Stimulated activated CD4-positive, alpha-beta T cell treated with anti-CD3 and anti-CD28 coated beads, Interleukin-2, amount 100 ng/mL, for 24 hours (primary cell): ENCODE results near the gene MCM6.
"Not testable (repeated sequence)": the region's sequence is repeated elsewhere in the genome, so short reads cannot be mapped to it uniquely, and the experiment has no call there.

Experiments
- DNase-seq, 2 donors: peaks; one replicate each; pipeline ENCODE4 v3.0.0-alpha.2; 2020

The MCM6 gene

GRCh38 chr2:135876066-135876711, at the start of gene MCM6:
Gene MCM6, minus strand, starts transcription at chr2:135876443. Its CDS starts 78 bp downstream, at chr2:135876365.
- peak; percentile 99 for DNase-seq

DNA sequence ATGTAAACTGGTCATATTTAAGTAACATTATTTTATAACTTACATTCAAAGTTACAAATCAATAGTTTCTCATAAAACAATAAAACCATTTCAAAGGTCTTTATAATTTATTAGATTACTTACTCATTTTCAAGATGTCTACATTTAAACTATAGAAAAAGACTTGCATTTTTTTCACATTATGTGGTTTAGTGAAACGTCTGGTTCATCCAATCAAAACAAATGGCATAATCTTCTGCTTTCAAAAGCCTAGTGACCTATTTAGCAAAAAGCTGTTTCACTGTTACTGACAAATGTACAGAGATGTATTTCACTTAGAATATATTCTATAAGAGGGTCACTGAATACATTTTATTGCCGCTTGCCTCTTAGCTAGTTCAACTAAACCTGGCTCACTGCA, 49.3 kb upstream of the MCM6 start:
- DNase-seq, result no peak

- DNase-seq, result no peak
Measured at GRCh38 chr2:135916207-135916606, 40.0 kb upstream of the MCM6 start.

DNA sequence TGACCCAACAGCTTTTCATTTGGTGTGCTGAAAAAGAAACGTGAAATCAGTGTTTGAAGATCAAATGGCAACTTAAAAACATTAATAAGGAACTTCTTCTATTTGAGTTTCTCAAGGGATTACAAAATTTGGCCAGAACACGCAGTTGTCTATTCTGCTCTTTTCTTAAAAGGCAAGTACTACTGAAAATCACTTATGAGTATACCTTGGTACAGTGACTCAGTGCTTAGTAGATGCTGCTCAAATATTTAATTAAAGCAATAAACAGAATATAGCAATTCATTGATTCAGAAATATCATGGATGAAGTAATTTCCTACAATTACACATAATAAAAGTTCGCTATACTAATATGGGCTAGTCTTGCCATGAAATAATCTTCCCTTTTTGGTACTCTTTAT, 38.2 kb upstream of the MCM6 start:
- DNase-seq, result no peak

- peak; percentile 11 to 53 for DNase-seq
Measured at GRCh38 chr2:135913727-135914365, 37.6 kb upstream of the MCM6 start.

DNA sequence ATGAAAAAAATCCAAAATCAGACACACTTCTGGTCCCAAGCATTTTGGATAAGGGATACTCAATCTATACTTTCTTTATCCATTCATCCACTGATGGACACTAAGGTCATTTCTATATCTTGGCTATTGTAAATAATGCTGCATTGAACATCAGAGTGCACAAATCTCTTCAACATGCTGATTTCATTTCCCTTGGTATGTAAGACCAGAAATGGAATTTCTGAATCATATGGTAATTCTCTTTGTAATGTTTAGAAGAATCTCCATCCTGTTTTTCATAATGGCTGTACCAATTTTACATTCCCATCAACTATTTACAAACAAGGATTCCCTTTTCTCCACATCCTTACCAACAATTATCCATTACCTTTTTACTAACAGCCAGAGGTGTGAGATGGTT, 33.7 kb upstream of the MCM6 start:
- DNase-seq, result no peak

DNA sequence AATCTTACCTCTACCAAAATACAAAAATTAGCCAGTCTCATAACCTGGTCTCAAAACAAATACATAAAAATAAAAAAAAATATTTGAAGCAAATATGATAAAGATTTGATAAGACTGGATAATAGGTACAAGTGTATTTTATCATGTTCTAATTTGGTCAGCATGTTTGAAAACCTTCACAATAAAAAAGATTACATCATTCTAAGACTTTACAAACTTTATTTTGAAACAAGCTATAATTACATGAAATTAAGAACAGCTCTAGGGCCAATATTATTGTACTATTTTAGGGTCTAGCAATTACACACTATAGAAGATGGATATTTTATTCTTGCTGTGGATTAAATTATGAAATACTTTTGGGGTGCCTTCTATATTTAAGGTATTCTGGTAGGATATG, 29.4 kb upstream of the MCM6 start:
- DNase-seq, result no peak

DNA sequence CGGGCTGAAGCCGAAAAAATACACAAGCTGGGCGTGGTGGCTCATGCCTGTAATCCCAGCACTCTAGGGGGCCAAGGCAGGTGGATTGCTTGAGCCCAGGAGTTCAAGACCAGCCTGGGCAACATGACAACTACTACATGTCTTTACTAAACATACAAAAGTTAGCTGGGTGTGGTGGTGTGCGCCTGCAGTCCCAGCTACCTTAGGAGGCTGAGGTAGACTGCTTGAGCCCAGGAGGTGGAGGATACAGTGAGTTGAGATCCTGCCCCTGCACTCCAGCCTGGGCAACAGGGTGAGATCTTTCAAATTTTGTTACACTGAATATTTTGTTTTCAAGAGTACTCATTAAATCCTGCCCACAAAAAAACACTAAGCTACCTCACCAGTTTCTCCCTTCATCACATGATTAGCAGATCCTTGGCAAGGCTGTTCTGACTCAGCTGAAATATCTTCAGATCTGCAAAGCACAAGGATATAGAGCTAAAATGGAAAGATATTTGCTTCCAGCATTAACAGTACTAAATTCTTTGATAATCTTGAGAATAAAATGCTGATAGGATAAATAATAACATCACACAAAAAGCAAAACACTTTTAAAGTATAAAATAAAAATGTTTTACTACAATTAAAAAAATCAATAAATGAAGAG, 28.2 kb upstream of the MCM6 start:
- no peak for DNase-seq

DNA sequence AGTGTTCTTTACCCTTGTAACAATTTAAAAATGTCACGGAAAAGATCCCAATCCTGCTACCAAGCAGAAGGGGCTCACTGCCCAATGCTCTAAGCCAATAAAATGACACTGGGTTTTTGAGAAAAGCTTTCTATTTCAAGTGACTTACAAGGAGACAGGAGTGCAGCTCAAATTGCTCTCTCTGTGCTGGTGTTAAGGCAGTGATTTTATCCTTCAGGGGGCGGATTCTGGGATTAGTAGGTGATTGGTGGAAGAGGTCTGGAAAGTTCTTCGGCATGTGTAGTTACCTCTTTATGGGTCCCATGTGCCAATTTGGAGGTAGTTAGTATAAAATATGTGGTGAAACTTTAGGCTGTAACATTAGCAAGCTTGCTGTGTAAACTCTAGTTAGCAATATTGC, 27.4 kb upstream of the MCM6 start:
- no peak for DNase-seq

GRCh38 chr2:135899567-135899966, 23.3 kb upstream of the MCM6 start:
- DNase-seq, result no peak

DNA sequence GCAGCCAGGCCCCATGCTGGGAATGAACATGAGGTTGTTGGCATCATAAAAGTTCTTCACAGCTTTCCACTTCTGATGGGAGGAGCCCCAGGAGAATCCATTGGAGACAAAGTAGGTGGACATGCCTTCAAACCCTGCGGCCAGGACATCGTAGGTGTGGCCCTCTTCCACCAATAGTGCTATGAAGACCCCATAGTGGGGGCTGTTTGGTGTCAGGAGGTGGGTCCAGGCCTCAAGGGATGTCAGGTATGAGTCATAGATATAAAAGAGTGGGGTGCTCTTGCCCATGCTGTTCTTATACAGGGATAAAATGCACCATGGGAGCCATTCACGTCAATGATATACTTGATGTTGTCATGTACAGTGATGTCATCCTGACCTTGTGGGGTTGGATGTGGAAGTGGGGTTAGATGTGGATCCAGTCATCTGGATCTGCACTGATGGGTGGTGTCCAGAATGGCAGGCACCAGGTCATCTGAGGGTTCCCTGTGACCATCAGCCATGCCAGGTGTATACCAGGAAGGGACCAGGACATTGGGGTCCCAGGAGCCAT, 22.1 kb upstream of the MCM6 start:
- DNase-seq, result no peak

DNA sequence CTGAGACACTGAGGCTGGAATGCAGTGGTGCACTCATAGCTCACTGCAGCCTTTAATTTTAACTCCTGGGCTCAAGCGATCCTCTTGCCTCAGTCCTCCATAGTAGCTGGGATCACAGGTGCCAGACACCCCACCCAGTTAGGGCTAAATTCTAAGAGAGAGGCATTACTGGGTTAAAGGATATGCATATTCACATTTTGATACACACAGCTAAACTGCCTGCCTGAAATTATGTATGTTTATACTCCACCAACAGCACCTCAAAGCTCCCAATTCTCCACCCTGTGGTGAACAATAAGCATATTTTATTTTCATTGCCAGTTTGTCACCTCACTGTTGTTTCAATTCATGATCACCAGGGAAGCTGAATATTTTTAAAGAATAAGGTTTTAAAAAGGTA, 18.7 kb upstream of the MCM6 start:
- no peak for DNase-seq

DNA sequence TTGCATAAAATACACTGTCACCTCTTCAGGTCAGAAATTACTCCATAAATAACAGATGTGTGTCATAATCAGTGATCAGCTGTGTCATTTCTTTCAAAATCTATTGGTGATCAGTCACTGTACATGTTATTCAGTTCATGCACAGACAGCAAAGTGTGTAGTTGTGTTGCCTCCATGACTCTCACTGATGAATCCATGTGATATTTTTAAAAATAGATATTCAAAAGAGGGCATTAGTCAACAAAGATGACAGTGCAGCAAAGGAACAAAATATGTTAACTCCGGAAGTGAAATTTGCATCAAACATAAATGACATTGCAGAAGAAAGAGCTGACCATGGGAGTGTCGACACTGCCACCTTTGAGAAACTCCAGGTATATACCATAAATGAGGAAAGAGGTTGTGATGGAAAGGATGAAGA, 17.1 kb upstream of the MCM6 start:
- no peak for DNase-seq

- no peak for DNase-seq
Measured at GRCh38 chr2:135890835-135891234, 14.6 kb upstream of the MCM6 start.

- no peak for DNase-seq
Measured at GRCh38 chr2:135890149-135890548, 13.9 kb upstream of the MCM6 start.

- not testable (repeated sequence) for DNase-seq
Measured at GRCh38 chr2:135888587-135888986, 12.3 kb upstream of the MCM6 start.

DNA sequence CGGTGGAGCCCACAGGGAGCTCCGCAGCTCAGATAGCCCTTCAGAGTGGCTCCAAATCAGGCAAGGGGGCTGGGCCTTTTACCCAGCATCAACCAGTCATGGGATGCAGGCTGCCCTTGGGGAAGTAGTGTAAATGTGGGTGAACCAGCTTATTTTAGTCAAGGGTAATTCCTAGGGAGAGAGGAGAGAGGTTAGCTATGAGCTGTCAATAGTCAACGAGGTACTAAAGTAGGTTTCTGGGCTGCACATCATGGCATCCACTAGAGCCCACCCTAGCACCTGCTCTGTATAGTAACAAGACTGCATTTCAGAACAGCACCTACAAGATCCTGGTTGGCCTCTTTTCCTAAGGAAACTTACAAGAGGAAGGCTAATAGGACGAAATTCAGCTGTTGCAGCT, 9.5 kb upstream of the MCM6 start:
- DNase-seq, result no peak

- no peak for DNase-seq
Measured at GRCh38 chr2:135882415-135882814, 6.2 kb upstream of the MCM6 start.

DNA sequence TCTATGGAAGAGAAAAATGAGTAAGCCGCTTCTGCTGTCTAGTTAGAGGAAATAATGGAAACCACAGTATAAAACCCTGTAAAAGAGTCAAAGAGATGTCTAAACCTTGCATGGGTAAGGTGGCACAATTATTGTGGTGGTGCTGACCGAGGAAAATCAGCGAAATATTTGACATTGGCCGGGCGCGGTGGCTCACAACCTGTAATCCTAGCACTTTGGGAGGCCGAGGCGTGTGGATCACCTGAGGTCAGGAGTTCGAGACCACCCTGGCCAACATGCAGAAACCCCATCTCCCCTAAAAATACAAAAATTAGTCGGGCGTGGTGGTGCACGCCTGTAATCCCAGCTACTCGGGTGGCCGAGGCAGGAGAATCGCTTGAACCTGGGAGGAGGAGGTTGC, 527 bp upstream of the MCM6 start:
- DNase-seq, result not testable (repeated sequence)

DNA sequence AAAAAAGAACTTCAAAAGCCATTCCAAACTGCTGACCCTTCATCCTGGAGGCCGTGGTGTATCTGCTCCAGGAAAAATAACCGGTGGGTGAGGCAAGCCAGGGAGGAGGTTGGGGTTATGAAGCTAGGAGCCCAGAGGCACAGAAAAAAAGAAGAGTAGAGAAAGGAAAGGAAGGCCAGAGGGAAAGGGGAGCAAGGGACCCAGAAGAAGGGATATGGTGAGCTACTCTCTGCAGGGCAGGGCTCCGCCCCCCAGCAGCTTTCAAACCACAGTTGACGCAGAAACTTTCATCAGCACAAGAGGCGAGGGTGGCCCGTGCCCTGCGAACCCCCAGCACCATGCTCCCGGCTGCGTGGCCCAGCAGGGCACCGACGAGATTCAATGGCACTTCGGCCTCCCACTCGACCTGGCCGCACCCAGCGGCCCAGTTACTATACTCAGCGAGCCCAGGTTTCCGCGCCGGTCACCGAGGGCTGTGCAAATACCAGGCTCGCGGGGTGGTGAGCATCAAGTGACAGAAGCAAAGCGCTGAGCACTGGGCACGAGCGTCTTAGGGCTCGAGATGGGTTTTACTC, 665 bp downstream of the MCM6 start:
- peak; percentile 76 to 82 for DNase-seq

DNA sequence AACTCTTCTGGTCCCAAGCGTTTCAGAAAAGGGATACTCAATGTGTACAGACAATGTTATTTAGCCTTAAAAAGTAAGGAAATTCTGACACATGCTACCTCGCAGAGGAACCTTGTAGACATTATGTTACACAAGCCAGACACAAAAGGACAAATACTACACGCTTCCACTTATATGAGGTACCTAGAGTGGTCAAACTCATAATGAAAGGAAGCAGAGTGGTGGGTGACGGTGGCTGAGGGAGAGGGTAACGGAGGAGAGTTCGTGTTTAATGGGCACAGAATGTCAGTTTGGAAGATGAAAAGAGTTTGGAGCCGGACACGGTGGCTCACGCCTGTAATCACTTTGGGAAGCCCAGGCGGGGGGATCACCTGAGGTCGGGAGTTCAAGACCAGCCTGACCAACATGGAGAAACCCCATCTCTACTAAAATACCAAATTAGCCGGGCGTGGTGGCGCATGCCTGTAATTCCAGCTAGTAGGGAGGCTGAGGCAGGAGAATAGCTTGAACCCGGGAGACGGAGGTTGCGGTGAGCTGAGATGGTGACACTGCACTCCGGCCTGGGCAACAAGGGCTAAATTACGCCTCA, 1.4 kb downstream of the MCM6 start:
- DNase-seq, result peak in 1 of 2 donors; percentile 7

GRCh38 chr2:135870571-135870970, 5.7 kb downstream of the MCM6 start:
- no peak for DNase-seq

DNA sequence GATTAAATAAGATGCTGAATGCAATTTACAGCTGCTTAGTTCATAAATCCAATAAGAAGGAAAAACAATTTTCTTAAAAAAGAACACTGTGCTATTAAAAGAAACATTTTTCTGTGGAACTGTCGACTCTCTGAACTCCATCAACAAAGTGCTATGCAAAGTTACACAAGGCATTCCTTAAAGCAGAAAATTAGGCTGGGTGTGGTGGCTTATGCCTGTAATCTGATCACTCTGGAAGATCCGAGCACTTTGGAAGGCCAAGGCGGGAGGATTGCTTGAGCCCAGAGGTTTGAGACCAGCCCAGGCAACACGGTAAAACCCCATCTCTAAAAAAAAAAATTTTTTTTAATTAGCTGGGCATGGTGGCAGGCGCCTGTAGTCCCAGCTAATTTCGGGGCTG, 13.0 kb downstream of the MCM6 start:
- no peak for DNase-seq
